GM06990 (cell line): ENCODE data around the gene HOMER1.

ENCODE experiments used
- DNase-seq: peaks from one replicate; pipeline ENCODE4 v3.0.0-alpha.2; 2011; ENCODE audit not compliant: insufficient read length; ENCODE audit errors: extremely low read depth
- H3K27me3 ChIP-seq: replicated peaks from 2 replicates; pipeline ENCODE4 v1.6.0; 2011; ENCODE audit warnings: low read length; ENCODE audit not compliant: control insufficient read depth, insufficient read depth
- H3K36me3 ChIP-seq: 2 replicates; pipeline ENCODE4 v1.5.1; 2011; ENCODE audit warnings: low read length; ENCODE audit not compliant: control insufficient read depth, insufficient read depth
- H3K4me3 ChIP-seq: replicated peaks from 2 replicates; pipeline ENCODE4 v1.5.1; 2011; ENCODE audit warnings: low read depth, mild to moderate bottlenecking, control low read depth, low read length
- CTCF ChIP-seq: IDR thresholded peaks from 2 replicates; pipeline ENCODE4 v1.5.1; 2011; ENCODE audit warnings: low read length, control low read depth, mild to moderate bottlenecking, inconsistent platforms; ENCODE audit not compliant: insufficient read depth, poor library complexity, severe bottlenecking

Gene HOMER1

DNA sequence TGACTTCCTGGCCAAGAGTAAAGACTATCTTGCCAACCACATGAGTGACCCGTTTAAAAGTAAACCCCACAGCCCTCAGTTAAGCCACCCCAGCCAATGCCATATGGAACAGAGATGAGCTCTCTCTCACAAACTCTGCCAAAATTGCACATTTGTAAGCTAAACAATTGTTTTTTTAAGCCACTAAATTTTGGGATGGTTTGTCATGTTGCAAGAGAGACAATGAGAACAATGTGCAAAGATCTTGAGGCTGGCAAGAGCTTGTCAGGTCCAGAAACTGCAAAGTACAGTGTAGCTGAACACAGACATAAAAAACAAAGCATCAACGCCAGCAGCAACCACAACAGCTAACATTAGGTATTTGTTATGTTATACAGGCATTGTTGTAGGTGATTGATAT is 27.8 kb downstream of the HOMER1 start:
- no peaks in the 10 kb centered on the region for H3K36me3 ChIP-seq
- H3K4me3 ChIP-seq: no peak overlapping the region
- TF ChIP-seq CTCF: no peak
- no peak for DNase-seq
- H3K27me3 ChIP-seq: no peaks in the 10 kb centered on the region

- no peak for TF ChIP-seq CTCF
- Histone ChIP-seq H3K4me3 (no peak overlapping the region), H3K36me3 (no peaks in the 10 kb centered on the region), H3K27me3 (no peaks in the 10 kb centered on the region)
- no peak for DNase-seq
Observed at GRCh38 chr5:79484731-79485130, 29.2 kb downstream of the HOMER1 start.

GRCh38 chr5:79481574-79481973 is 32.4 kb downstream of the HOMER1 start:
- H3K36me3 ChIP-seq: no peaks in the 10 kb centered on the region
- DNase-seq: no peak
- no peak for TF ChIP-seq CTCF

DNA sequence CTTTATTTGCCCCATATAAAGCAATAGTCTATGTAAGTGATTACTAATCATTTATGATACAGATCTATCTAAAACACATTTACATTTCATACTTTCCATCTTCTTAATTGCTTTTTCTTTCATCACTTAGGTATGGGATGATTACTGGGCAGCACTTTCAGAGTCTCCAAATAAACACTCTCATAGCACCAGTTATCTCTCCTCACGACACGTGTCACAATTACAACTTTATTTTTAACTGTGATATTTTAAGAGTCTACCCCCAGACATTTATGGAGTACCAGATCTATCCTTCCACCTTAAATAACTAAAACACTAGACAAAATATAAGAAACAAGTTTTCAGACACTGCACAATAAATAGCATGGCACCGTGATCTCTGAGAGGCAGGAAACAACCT is 32.9 kb downstream of the HOMER1 start:
- no peaks in the 10 kb centered on the region for H3K27me3 ChIP-seq
- no peaks in the 10 kb centered on the region for H3K36me3 ChIP-seq
- no peak for TF ChIP-seq CTCF
- no peak for DNase-seq
- no peak overlapping the region for H3K4me3 ChIP-seq

More at GRCh38 chr5:79481574-79481973, 32.4 kb downstream of the HOMER1 start:
- Histone ChIP-seq H3K27me3 (no peaks in the 10 kb centered on the region), H3K4me3 (no peak overlapping the region)

GRCh38 chr5:79475152-79475466 is 38.8 kb downstream of the HOMER1 start:
- TF ChIP-seq CTCF: no peak
- no peak for DNase-seq
- Histone ChIP-seq H3K36me3 (no peaks in the 10 kb centered on the region), H3K4me3 (no peak overlapping the region), H3K27me3 (no peaks in the 10 kb centered on the region)

GRCh38 chr5:79474367-79475151 is 39.4 kb downstream of the HOMER1 start:
- Histone ChIP-seq H3K27me3 (no peaks in the 10 kb centered on the region), H3K36me3 (no peaks in the 10 kb centered on the region), H3K4me3 (no peak overlapping the region)
- DNase-seq: no peak
- no peak for TF ChIP-seq CTCF
